ENCODE measurements around the gene DNAJC15.

- TF ChIP-seq POLR2AphosphoS5 (IDR thresholded peaks at IDR 0.05; ENCODE audit: insufficient read depth, low read depth, low read length) (no peak), CTCF (IDR thresholded peaks at IDR 0.05; ENCODE audit: extremely low read depth in 1 of 2, insufficient read depth in 1 of 2, low read depth in 1 of 2, low read length in 2 of 2) (no peak), EZH2 (IDR thresholded peaks at IDR 0.05; ENCODE audit: borderline replicate concordance, low read depth, low read length, severe bottlenecking) (no peak), FOS (IDR thresholded peaks at IDR 0.05; ENCODE audit: borderline replicate concordance, insufficient read depth, low read length) (no peak)
These were observed 62.8 kb downstream of the DNAJC15 start for GRCh38 chr13:43086181-43086580.
